Effector memory CD4-positive, alpha-beta T cell (primary cell): ENCODE measurements around the gene APOA1.

Experiments
- DNase-seq, 3 donors: peaks; one replicate each; pipeline ENCODE4 v3.0.0-alpha.2; 2020
- H3K27ac ChIP-seq: 2 replicates; pipeline ENCODE4 v1.7.0; 2013; ENCODE audit warnings: mild to moderate bottlenecking, low read length, moderate library complexity; ENCODE audit not compliant: insufficient read depth, poor library complexity, severe bottlenecking
- H3K27me3 ChIP-seq: replicated peaks from 2 replicates; pipeline ENCODE4 v1.7.0; 2013; ENCODE audit warnings: mild to moderate bottlenecking, low read length; ENCODE audit not compliant: insufficient read depth, control insufficient read depth, poor library complexity, severe bottlenecking
- H3K36me3 ChIP-seq: 2 replicates; pipeline ENCODE4 v1.7.0; 2013; ENCODE audit warnings: mild to moderate bottlenecking, low read length, moderate library complexity; ENCODE audit not compliant: control insufficient read depth, insufficient read depth
- H3K4me1 ChIP-seq: 2 replicates; pipeline ENCODE4 v1.7.0; 2013; ENCODE audit warnings: low read length, mild to moderate bottlenecking; ENCODE audit not compliant: control insufficient read depth, insufficient read depth, poor library complexity, severe bottlenecking
- H3K4me3 ChIP-seq: 2 replicates; pipeline ENCODE4 v1.7.0; 2013; ENCODE audit warnings: low read length, low read depth, mild to moderate bottlenecking; ENCODE audit not compliant: insufficient read depth, poor library complexity, severe bottlenecking
- H3K9me3 ChIP-seq: 2 replicates; pipeline ENCODE4 v1.7.0; 2013; ENCODE audit warnings: mild to moderate bottlenecking, low read length, moderate library complexity; ENCODE audit not compliant: control insufficient read depth

The APOA1 gene

DNA sequence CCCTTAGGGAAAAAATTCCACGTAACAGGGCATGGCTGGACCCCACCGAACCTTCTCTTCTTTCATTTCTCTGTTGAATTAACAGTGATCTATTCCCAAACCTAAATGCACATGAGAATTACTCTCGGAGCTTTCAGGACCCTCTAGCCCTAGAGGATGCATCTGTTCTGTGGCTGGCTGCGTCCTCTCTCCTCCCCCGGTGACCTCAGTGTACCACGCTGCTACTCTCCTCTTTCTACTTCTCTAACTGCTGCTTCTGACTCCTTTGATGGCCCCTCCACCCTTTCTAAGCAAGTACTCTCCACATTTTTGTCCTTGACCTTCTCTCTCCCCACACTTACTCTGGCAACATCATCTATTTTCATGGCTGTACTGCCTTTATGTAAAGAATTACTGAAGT, 12.1 kb upstream of the APOA1 start:
- no peak for DNase-seq
- Histone ChIP-seq H3K4me1 (peaks cover 38% of the 10 kb centered on the region), H3K4me3 (no peak overlapping the region), H3K27ac (no peak overlapping the region), H3K36me3 (peaks cover 42% of the 10 kb centered on the region), H3K9me3 (no peaks in the 10 kb centered on the region), H3K27me3 (no peaks in the 10 kb centered on the region)

DNA sequence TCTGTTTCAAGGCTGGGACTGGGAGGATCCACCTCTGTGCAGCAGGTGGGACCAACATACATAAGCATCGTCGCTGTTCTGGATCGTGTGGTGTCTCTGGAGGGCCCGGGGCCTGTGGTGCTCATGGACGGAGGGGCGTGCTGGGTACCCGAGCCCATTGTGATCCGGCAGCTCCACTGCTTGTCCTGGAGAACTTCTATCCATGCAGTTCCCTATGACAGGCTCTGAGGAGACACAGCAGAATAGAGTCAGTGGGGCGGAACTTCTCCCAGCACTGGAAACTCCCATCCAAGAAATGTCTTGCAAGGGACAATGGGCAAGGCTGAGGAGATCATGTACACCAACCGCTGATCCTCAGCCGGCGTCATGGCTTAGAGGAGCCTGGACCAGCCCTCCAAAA, 11.6 kb upstream of the APOA1 start:
- DNase-seq: no peak
- H3K9me3 ChIP-seq: no peaks in the 10 kb centered on the region
- H3K4me3 ChIP-seq: no peak overlapping the region
- no peak overlapping the region for H3K27ac ChIP-seq
- H3K27me3 ChIP-seq: no peaks in the 10 kb centered on the region
- peaks cover 42% of the 10 kb centered on the region for H3K36me3 ChIP-seq
- H3K4me1 ChIP-seq: peaks cover 34% of the 10 kb centered on the region

DNA sequence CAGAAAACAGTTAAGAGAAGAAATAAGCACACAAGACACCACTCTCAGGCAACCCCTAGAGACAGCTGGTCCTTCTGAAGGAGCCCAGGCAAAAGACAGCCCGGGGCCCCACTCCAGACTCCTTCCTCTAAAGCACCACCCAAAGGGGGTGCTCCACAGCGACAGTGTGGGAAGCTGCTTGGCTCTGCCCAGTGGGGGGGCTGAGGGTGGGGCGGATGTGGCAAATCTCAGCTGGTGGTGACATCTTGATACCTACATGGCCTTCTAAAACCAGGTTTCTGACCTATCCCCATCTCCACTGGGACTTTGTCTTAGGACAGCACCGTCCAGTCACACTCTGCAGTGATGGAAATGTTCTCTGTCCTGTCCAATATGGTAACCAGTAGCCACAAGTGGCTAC, 10.2 kb upstream of the APOA1 start:
- Histone ChIP-seq H3K4me3 (no peak overlapping the region), H3K27ac (no peak overlapping the region), H3K4me1 (peaks cover 20% of the 10 kb centered on the region), H3K36me3 (peaks cover 49% of the 10 kb centered on the region), H3K27me3 (no peaks in the 10 kb centered on the region), H3K9me3 (no peaks in the 10 kb centered on the region)
- DNase-seq: no peak

DNA sequence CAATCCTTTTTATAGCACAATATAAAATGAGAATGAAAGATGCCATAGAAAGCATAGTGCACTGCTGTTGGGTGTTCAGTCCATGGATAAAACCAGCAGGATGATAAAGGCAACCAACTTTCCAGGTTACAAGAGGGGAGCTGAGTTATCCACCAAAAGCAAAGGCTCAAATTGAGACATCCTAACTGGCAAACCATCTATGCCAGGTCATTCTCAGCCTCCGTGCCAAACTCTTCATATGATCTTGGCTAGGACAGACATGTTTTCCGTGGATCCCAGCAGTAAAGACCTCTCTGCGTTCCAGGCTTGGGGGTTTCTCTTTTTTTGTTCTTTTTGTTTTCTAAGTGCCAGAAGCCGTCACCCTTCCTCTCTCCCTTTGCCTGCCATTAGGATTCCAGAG, 7.3 kb upstream of the APOA1 start:
- peaks cover 49% of the 10 kb centered on the region for H3K36me3 ChIP-seq

DNA sequence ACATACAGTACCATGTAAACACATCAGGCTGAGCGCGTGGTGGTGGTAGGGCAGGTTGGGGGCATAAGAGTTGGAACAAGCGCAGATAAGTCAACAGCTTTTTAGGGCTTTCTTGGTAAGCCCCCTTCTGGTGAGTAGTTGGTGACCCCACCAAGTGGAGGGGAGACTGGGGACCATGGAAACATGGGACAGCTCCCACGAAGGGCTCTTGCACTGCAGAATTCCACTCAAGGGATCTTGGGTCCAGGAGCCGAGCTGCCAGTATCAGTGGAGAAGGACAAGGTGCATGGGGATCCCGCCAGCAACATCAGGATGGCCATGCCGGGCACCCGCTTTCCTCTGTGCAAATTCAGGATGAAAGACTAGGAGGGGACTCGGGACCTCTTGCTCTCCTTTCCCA, 6.2 kb upstream of the APOA1 start:
- Histone ChIP-seq H3K27me3 (no peaks in the 10 kb centered on the region), H3K36me3 (peaks cover 43% of the 10 kb centered on the region), H3K4me1 (no peaks in the 10 kb centered on the region), H3K4me3 (no peak overlapping the region), H3K9me3 (no peaks in the 10 kb centered on the region), H3K27ac (no peak overlapping the region)
- no peak for DNase-seq

More for the DNA sequence above, 7.3 kb upstream of the APOA1 start:
- DNase-seq: no peak
- Histone ChIP-seq H3K9me3 (no peaks in the 10 kb centered on the region), H3K4me3 (no peak overlapping the region), H3K27ac (no peak overlapping the region), H3K4me1 (no peaks in the 10 kb centered on the region), H3K27me3 (no peaks in the 10 kb centered on the region)

DNA sequence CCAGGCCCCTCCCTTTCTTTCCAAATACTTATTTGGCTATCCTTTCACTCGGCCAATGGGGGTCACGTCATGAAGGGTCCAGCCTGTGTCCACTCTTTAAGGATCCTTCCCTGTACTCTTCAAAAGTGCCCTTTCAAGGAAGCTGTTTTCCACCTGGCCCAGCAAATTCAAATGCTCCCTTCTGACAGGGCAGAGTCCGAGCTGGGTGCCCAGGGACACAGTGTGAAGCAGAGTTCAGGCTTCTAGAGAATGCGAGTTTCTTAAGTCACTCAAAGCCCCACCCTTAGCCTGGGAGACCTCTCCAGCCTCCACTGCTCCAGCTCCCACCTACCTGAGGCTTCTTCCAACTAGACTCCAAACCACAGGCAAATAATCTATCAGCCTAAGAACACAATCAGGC, 5.5 kb upstream of the APOA1 start:
- H3K4me3 ChIP-seq: no peak overlapping the region
- H3K4me1 ChIP-seq: no peaks in the 10 kb centered on the region
- no peak overlapping the region for H3K27ac ChIP-seq
- H3K36me3 ChIP-seq: peaks cover 38% of the 10 kb centered on the region
- no peak for DNase-seq
- no peaks in the 10 kb centered on the region for H3K9me3 ChIP-seq
- no peaks in the 10 kb centered on the region for H3K27me3 ChIP-seq

DNA sequence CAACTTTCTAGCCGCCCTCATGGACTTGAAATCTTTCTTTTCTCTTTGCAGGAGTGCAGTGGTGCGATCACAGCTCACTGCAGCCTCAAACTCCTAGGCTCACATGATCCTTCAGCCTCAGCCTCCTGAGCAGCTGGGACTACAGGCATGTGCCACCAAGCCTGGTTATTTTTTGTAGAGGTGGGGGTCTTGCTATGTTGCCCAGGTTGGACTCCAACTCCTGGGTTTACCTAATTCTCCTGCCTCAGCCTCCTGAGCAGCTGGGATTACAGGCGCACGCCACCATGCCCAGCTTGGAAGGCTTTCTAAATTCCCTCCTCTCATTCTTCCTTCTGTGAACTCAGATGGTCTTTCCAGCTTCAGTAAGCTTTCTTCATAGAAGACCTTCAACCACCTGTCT, 4.7 kb upstream of the APOA1 start:
- H3K36me3 ChIP-seq: peaks cover 30% of the 10 kb centered on the region
- H3K9me3 ChIP-seq: no peaks in the 10 kb centered on the region
- no peaks in the 10 kb centered on the region for H3K4me1 ChIP-seq
- H3K4me3 ChIP-seq: no peak overlapping the region
- H3K27me3 ChIP-seq: no peaks in the 10 kb centered on the region
- no peak overlapping the region for H3K27ac ChIP-seq
- DNase-seq: no peak

DNA sequence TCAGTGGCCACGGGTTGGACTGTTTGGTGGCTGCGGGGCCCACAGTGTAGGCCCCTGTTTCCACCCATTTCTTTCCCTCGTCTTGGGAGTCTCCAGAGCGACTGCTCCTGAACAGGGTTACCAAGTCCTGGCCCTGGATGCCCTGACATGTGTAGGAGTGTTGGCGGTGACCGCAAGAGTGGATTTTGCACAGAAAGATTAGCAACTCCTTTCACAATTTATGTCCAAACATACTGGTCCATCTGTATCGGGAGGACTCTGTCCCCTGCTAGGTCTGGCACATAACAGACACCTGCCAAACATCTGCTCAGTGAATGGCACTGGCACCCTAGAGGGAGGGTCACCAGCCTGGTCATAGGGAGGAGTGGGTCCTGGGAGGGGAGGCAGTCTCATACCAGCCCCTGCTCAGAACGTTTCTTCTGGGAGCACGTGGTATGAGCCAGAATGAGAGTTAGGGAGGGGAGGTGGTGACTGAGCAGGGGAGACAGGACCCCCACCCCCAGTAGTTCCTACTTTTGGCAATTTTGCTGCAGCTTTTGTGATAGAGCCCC, 3.4 kb upstream of the APOA1 start:
- Histone ChIP-seq H3K27me3 (no peaks in the 10 kb centered on the region), H3K4me1 (peaks cover 5% of the 10 kb centered on the region), H3K36me3 (peaks cover 18% of the 10 kb centered on the region), H3K27ac (no peak overlapping the region), H3K9me3 (no peaks in the 10 kb centered on the region), H3K4me3 (no peak overlapping the region)
- DNase-seq: no peak

DNA sequence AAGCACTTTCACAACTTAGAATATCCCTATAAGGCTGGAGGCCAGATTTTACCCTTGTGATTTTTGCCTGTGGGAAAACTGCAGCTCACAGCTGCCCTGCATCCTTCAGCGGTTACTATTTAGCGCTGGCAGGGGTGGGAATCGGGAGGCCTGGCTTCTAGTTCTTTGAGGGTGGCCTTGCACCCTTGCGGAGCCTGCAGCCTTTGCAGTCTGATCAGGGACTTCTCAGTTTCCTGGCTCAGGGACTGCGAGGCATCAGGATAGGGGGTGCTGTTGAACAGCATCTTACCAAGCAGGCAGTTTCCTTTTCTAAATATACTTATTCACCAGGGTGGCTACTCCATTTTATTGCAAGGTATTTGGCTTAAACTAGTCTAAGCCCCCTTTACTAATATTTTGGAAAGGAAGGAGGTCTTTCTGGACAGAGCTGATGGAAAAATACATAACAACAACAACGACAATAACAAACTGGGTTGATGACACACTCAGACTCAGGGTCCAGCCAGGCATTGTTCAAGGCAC, 2.9 kb upstream of the APOA1 start:
- Histone ChIP-seq H3K9me3 (no peaks in the 10 kb centered on the region), H3K4me1 (peaks cover 8% of the 10 kb centered on the region), H3K27me3 (no peaks in the 10 kb centered on the region), H3K36me3 (peaks cover 14% of the 10 kb centered on the region), H3K27ac (no peak overlapping the region), H3K4me3 (no peak overlapping the region)
- DNase-seq: no peak

DNA sequence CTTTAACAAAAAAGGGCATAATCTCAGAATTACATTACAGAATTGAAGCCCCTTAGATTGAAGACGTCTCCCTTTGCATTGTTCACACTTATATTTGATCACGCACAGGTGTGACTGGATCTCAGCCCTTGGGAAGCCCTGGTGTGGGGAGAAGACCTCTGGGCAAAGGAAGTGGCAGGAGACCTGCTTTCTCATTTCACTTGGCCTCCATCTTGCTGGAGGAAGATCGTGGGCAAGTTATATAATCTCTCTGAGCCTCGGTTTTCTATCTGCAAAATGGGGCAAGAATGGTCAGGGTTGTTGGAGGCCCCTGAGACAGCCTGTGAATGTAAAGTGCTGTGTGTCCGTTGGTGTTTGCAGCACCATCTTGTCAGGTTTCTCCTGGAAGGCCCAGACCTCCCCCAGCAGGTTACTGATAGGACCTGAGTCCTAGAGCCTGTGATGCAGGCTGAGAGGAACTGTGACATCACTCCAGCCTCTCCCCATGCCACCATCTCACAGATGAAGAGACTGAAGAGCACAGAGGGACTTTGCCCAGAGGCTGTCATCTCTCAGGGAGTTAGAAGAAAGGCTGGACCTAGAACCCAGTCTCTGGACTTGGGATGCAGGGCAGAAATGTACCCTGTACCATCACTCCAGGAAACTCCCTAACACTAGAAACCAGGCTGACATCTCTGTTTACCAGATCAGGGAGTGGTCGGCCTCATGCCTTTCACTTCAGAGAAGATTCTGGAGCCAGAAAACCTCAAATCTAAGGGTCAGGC, 1.1 kb upstream of the APOA1 start:
- Histone ChIP-seq H3K9me3 (no peaks in the 10 kb centered on the region), H3K4me3 (no peak overlapping the region)

More for the DNA sequence above, 1.1 kb upstream of the APOA1 start:
- no peak for DNase-seq
- Histone ChIP-seq H3K4me1 (peaks cover 9% of the 10 kb centered on the region), H3K36me3 (peaks cover 2% of the 10 kb centered on the region), H3K27ac (no peak overlapping the region), H3K27me3 (no peaks in the 10 kb centered on the region)
